Measurements from ENCODE around the gene PTPN1.
"Not testable (repeated sequence)": the region's sequence is repeated elsewhere in the genome, so short reads cannot be mapped to it uniquely, and the experiment has no call there.

Gene PTPN1

DNA sequence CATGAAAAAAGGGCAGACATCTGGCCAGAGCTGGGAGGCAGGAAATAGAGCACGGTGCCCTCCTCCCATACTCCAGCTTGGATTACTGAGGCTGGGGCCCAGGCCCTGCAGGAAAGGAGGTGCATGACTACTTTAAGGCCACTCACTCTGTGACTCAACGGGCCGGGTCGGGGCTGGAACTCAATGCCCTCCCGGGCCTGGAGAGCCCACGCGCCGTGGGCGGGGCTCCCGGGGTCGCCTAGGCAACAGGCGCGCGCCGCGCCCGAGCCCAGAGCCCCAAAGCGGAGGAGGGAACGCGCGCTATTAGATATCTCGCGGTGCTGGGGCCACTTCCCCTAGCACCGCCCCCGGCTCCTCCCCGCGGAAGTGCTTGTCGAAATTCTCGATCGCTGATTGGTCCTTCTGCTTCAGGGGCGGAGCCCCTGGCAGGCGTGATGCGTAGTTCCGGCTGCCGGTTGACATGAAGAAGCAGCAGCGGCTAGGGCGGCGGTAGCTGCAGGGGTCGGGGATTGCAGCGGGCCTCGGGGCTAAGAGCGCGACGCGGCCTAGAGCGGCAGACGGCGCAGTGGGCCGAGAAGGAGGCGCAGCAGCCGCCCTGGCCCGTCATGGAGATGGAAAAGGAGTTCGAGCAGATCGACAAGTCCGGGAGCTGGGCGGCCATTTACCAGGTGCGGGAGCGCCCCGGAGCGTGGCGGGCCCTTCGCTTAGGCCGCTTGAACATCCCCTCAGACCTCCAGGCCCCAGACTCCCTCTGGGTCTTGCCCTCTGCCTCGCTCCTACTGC, at the start of gene PTPN1:
PTPN1 (plus strand) TSS at position 461 of the 783 bp plus-strand sequence; CDS start at position 606, 145 bp downstream.
- peak; percentile 97 for DNase-seq (ENCODE audit: low read depth)

DNA sequence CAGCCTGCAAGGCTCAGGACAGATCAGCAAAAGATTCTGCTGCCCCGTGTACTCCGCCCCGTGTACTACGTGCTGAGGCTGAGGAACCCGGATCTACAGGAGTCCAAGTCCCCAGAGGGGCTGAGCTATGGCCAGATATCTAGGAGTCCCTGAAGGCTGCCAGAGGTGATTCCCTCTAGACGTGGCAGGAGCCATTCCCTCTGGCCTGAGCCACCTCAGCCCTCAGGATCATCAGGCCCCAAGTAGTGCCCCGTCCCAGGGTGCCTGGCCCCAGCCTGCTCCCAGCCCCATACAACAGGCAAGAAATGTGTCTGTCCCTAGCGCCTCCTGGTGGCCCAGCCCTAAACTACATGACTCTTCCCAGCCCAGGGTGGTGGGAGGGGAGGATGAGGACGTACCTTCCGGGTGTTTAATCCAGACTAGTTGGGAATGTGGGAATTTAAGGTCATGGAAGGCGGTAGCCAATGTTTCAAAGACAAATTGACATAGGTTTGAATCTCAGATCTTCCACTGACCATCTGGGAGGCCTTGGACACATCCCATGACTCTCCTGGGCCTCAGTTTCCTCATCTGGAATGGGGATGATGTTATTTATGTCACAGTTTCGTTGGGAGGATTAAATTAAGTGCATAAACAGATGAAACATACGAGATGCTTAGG, 49.4 kb upstream of the PTPN1 start:
- peak; percentile 73 for DNase-seq (ENCODE audit: low read depth)

DNA sequence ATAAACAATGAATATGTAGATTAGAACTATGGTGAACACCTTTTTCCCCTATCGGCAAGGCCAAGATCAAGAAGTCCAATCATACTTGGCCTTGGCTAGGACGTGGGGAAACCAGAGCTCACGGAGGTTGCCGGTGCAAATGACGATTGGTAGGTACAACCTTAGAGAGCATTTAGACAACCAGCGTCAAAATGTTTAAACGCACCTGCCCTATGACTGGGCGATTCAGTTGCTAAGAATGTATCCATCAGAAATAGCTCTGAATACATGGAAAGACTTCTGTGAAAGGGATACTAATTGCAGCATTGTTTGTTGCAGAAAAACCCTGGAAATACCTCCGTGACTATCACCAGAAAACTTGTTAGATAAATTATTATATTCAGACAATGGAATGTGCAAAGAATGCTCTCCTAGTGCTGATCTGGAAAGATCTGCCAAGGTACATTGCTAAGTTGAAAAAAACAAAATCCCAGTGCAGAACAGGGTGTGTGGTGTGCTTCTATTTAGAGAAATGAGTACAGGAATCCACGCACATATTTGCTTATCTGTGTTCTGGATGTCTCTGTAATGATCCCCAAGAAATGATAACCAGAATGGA, 48.0 kb upstream of the PTPN1 start:
- no peak for DNase-seq (ENCODE audit: low read depth)

DNA sequence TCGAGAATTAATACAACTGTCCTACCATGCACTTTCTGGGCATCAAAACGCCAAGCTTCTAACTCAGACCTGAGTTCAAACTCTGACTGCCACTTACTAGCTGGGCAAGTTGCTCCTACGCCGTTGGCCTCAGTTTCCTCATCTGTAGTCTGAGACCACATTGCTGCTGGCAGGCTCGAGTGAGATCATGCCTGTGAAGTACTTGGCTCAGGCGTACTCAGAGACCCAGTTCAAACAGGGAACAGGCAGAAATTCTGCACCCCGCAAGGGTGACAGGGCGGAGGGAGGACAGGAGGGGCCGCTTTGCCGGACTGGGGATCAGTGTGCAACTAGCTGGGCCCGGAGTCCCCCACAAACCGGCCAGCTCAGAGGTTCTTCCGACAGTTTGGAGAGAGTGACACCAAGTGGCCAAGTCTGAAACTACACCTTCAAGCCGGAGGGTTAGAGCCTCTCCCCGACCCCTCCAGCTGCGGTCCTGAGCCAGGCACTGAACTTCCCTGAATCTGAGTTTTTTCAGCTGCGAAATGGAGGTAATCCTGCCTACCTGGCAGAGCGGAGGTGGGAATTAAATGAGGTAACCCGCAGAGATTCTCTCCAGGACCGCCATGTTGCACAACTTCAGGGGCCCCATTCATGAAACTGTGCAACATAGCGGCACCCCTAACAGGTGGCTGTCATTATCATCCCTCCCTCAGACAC, 46.0 kb upstream of the PTPN1 start:
- peak; percentile 45 for DNase-seq (ENCODE audit: low read depth)

DNA sequence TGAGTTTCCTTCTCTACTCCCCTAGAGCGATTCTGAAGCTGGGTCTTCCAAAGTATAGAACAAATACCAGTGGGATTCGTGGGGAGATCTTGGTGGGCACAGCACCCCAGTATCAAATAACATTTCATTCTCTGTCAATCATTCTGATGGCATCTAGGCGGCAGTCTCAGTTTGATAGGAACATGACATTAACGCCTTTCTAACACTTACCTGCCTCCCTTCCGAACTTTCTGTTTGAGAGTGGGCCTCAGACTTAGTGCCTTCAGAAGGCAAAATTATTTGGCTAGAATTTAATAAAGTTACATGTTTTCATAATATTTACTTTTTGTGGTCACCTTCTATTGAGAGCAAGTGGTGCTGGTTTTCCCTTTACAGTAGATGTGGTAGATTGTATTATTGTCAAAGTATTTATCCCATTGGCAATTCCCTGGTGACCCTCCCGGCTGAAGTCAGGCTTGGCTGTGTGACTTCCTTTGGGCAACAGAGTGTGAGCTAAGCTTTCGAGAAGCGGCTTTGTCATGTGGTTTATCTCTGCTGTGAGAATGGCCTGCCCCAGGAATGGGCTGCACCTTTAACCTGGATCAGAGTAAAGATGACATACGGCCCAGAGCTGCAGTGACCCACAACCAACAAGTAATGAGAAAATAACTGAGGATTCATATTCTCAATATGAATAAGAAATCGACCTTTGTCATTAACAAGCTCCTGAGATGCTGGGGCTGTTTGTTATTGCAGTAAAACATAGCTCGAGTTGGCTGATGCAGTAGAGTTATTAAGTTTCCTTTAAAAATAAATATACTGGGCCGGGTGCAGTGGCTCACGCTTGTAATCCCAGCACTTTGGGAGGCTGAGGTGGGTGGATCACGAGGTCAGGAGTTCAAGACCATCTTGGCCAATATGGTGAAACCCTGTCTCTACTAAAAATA, 45.2 kb upstream of the PTPN1 start:
- no peak for DNase-seq (ENCODE audit: low read depth)

DNA sequence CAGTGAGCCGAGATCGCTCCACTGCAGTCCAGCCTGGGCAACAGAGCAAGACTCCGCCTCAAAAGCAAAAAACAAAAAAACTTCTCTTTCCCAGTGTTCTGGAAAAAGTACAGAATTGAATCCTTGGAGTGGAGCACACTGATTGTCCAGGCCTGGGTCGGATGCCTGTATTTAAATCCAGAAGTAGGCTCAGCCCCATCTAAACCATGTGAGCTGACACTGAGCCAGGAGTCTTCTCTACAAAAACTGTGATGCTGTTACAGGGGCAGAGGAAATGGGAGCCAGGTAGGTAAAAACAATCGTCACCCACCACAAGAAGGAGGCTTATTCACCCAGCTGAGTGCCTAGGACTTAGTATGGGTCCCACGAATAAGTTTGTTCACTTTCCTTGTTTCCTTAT, 43.0 kb upstream of the PTPN1 start:
- DNase-seq (ENCODE audit: low read depth) = no peak

DNA sequence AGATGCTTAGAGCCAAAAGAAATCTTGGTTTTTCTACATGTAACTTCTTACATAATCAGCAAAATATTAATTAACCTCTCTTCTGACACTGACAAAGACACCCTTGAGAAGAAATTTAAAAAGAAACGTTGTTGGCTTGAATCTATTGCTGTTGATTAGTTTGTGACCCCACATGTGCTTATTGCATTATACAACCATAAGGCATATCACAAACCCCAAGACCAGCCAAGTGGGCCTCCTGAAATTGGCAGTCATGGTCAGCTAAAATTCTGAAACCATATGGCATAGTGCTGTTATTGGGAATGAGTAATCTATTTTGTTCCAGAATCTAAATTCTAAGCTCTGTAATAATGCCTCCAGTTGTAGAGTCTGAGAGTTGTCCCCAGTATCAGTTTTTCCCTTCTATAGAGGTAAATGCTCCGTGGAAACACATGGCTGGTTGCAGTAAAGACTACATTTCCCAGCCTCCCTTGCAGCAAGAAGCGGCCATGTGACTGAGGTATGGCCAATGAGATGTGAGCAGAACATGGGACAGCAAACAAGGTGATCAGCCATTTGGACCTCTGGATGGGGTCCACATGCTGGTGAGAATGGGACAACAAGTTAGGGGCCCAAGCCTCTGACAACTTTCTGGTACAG, 42.3 kb upstream of the PTPN1 start:
- DNase-seq (ENCODE audit: low read depth) = no peak

DNA sequence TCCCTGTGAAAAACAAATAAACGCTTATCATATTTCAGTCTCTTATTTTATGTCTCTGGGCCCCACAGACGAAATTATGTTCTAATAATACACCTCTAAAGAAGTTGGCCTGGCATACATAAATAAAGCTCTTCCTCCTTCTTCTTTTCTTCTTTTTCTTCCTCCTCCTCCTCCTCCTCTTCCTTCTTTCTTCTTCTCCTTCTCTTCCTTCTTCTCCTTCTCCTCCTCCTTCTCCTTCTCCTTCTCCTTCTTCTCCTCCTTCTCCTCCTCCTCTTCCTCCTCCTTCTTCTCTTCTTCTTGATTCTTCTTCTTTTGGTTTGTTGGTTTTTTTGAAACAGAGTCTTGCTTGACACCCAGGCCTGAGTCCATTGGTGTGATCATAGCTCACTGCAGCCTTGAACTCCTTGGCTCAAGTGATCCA, 41.8 kb upstream of the PTPN1 start:
- DNase-seq (ENCODE audit: low read depth) = no peak

DNA sequence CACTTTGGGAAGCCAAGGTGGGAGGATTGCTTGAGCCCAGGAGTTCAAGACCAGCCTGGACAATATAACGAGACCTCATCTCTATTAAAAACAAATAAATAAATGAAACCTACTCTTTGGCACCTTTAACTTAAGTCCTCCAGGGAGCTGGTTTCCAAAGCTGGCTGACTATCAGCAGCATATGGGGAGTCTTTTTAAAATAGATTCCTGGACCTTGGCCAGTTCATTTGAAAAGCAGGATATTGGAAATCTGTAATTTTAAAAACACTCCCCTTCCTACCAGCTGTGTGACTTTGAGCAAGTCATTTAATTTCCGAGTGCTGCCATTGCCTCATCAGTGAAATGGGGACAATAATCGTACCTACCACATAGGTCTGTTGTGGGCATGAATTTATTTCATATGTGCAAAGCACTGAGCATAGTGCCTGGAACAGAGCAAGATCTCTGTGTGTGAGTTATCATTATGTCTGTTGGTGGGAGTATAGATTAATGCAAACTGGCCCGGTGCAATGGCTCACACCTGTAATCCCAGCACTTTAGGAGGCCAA, 40.9 kb upstream of the PTPN1 start:
- DNase-seq (ENCODE audit: low read depth) = no peak

DNA sequence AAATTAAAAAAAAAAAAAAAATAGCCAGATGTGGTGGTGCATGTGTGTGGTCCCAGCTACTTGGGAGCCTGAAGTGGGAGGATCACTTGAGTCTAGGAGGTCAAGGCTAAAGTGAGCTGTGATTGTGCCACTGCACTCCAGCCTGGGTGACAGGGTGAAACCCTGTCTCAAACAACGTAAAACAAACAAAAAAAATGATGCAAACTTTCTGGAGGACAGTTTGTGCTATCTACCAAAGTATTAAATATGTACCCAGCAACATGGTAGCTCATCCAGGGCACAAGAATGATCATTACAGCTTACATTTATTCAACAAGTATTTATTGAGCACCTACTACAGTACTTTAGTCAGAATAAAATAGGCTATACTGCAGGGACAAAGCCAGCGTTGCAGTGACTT, 40.4 kb upstream of the PTPN1 start:
- DNase-seq (ENCODE audit: low read depth) = no peak

DNA sequence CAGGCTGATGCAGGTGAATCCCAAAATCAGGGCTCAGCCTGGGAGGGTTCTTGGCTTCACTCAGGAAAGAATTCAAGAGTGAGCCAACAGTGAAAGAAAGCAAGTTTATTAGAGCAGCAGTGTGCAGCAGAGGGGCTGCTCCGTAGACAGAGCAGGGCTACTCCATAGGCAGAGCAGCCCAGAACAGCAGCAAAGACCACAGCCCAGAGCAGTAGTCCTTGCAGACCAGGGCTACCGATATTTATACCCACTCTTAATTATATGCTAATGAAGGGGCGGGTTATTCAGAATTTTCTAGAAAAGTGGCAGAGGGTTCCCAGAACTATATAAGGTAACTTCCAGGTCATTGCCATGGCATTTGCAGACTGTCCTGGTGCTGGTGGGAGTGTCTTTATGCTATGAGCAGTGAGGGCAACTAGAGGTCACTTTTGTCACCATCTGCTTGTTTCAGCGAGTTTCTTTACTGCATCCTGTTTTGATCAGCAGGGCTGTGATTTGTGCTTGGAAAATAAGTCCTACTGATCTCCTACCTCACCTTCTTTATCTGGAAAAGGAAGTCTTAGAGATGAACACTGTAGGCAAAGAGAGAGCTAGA, 39.8 kb upstream of the PTPN1 start:
- DNase-seq (ENCODE audit: low read depth) = no peak

DNA sequence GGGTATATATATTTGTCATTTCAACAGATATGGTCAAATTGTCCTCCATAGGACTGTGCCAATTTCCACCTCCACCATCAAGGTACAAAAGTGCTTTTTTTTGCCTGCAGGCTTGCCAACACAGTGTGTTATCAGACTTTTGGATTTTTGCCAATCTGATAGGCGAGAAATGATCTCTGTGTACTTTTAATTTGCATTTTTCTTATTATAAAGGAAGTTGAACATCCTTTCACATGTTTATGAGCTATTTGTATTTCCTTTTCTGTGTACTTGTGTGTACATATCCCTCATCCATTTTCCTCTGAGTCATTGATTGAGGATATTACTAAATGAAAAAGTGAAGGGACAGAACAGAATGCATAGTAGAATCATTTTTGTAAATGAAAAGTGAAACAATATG, 39.0 kb upstream of the PTPN1 start:
- DNase-seq (ENCODE audit: low read depth) = no peak

DNA sequence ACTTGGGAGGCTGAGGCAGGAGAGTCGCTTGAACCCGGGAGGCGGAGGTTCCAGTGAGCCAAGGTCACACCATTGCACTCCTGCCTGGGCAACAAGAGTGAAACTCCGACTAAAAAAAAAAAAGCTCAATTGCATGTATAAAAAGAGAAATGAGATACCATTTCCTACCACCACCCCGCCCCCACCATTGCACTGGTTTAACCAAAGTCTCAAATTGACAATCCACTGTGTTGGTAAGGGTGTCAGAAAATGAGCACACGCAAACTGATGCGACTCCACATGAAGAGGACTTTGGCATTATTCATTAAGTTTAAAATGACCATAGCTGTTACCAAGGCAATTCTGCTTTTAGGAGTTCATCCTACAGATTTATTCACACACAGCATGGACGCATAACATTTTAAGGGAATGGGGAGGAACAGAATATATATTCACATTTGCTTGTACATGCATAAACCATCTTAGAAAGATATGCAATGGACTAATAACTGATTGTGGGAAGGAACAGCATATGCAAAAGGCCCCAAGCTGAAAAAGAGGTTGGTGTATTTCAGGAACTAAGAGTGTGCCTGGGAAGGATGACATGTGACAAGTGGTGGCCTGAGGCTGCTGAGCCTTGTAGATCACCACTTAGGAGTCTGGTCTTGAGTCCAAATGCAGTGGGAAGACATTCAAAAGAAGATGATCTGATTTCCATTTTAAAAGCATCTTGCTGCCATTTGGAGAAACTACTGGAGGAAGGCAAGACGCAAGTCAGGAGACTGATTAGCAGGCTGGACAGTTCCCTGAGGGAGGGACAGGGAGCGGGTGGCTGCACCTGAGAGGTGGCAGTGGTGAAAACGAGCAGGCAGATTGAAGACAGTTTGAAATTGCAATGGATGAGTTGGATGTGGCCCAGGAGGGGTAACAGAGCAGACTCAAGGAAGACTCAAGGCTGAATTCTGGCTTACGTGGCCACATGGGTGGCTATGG, 37.2 kb upstream of the PTPN1 start:
- DNase-seq (ENCODE audit: low read depth) = no peak

DNA sequence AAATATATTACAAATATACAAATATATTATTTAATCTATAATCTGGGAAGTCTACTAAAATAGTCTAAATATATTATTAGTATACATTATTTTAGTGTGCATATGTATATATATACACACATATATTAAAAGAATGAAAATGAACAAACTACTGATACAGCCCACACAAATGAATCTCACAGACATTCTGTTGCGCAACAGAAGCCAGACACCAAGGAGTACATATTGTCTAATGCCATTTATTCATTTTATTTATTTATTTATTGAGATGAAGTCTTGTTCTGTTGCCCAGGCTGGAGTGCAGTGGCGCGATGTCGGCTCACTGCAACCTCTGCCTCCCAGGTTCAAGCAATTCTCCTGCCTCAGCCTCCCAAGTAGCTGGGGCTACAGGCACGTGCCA, 35.8 kb upstream of the PTPN1 start:
- DNase-seq (ENCODE audit: low read depth) = not testable (repeated sequence)

DNA sequence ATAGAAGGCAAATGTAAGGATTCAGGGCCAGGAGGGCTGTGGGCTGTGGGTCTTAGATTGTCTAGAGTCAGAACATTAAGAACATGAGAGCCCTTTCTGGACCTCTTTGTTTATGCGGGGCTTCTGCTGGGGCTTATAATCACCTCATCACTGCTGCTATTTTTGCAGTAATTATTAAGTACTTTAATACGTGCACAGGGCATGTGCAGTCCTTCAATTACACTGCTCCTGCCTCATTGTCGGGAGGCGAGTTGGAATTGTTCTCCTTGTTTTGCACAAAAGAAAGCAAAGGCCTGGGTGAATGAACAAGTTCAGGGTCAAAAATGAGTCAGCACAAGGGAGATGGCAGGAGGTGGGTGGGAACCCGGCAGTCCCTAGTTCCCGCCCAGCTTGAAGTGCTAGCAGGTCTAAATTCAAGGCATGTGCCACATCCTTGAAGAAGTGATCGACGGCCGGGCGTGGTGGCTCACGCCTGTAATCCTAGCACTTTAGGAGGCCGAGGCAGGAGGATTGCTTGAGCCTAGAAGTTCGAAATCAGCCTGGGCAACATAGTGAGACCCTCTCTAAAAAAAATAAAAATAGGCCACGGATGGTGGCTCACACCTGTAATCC, 34.4 kb upstream of the PTPN1 start:
- DNase-seq (ENCODE audit: low read depth) = no peak

DNA sequence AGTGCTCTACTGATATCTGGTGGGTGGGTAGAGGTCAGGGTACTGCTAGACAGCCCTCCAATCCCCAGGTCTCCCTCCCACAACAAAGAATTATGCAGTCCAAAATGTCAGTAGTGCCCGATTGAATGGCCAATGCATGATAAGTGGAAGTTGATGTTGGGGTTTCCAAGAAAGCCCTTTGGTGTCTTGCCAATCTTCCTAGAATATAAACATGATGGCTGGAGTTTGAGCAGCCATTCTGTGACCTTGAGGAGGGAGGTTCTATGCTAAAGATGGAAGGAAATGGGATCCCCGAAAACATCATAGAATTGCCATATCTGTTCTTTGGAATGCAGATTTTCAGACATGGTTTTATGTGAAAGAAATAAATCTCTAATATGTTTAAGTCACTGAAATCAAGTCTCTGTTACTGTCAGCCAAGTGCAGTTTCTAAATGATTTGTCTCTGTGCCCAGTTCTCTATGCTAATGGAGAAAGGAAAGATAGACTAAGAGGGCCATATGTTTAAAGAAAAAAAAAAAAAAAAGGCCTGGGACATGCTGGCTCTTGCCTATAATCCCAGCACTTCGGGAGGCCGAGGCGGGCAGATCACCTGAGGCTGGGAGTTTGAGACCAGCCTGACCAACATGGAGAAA, 32.8 kb upstream of the PTPN1 start:
- DNase-seq (ENCODE audit: low read depth) = no peak

DNA sequence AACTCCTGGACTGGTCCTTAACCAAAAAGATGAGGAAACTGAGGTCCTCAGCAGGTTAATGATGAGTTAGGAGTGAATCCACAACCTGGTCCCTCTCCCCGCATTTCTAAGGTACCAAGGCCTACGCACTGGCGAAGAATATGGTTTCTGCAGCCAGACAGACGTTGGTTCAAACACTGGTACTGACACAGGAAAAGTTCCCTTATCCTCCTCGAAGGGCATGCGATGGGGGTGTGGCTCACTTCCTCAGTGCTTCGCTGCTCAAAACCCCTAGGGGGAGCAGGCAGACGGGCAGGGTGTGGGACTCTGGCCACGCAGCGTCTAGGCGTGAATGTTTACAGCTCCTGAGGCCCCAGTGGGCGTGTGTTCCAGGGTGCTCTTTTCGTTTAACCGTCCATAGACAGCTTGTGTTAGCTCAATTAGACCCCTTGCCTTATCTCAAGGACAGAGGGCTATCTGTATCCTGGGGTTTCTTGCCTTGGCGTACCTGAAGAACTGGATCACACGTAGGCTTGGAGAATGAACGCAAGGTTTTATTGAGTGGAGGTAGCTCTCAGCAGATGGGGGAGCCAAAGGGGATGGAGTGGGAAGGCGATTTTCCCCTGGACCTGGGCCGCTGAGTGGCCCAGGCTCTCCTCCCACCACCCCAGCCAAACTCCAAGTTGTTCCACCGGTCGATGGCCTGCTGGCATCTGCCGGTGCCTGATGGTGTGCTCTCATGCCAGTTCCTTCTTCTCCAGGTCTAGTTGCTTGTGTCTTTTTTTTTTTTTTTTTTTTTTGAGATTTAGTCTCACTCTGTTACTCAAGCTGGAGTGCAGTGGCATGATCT, 31.8 kb upstream of the PTPN1 start:
- DNase-seq (ENCODE audit: low read depth) = peak; percentile 67

Data from activated T-helper 9 cell treated with anti-CD3 and anti-CD28 coated beads, Interleukin-2, amount 50 U/mL, for 16 hours (primary cell).